ENCODE results near the gene CACNA2D3. TPM values are rescaled to one million over a fixed set of nuclear protein-coding genes. Genes with fewer than 3 reads are reported as not detected.
A peak's percentile ranks its signal among the peaks of the same experiment; 100 is the strongest.

The CACNA2D3 gene
- total and polyA plus RNA-seq, 12 donors = 0.51 to 43.5 (median 19.3) TPM

- TF ChIP-seq, protein P1, sequence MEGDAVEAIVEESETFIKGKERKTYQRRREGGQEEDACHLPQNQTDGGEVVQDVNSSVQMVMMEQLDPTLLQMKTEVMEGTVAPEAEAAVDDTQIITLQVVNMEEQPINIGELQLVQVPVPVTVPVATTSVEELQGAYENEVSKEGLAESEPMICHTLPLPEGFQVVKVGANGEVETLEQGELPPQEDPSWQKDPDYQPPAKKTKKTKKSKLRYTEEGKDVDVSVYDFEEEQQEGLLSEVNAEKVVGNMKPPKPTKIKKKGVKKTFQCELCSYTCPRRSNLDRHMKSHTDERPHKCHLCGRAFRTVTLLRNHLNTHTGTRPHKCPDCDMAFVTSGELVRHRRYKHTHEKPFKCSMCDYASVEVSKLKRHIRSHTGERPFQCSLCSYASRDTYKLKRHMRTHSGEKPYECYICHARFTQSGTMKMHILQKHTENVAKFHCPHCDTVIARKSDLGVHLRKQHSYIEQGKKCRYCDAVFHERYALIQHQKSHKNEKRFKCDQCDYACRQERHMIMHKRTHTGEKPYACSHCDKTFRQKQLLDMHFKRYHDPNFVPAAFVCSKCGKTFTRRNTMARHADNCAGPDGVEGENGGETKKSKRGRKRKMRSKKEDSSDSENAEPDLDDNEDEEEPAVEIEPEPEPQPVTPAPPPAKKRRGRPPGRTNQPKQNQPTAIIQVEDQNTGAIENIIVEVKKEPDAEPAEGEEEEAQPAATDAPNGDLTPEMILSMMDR (IDR thresholded peaks at IDR 0.05) = no peak
- Histone ChIP-seq H3K4me3 (no peak overlapping the region), H3K27me3 (no peaks in the 10 kb centered on the region), H3K27ac (no peak overlapping the region), H3K4me1 (no peaks in the 10 kb centered on the region), H3K36me3 (no peaks in the 10 kb centered on the region), H3K9me3 (no peaks in the 10 kb centered on the region)
- intact Hi-C loops (cut with DNase I) = no loop called here
- 52 to 63% methylated on average over 4 of the region's 4 CpGs for WGBS, 2 donors
- ATAC-seq (no peak), DNase-seq (no peak)
These were observed 411.5 kb downstream of the CACNA2D3 start for GRCh38 chr3:54533856-54534255.

DNA sequence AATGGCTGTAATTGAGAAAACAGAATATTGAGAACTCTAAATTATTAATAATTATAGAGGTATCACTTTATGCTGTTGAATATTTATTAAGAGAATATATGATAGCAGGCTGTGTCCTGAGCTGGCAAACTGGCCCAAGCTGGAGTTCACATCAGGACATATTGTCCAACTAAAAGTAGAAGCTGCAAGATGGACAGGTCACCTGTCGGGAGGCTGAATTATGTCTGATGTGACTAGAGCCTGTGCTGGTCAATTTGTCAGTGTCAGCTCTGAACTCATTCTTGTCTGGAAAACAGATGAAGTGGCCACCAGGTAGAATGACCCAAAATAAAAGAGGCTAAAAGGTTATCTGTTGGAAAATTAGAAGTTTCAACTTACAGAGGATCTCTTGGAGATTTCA, 413.3 kb downstream of the CACNA2D3 start:
- ATAC-seq (no peak), DNase-seq (no peak)
- H3K27me3 ChIP-seq = no peaks in the 10 kb centered on the region
- no peaks in the 10 kb centered on the region for H3K9me3 ChIP-seq
- no peak overlapping the region for H3K4me3 ChIP-seq
- H3K27ac ChIP-seq = no peak overlapping the region
- TF ChIP-seq, protein P1 (IDR thresholded peaks at IDR 0.05) = no peak
- no peaks in the 10 kb centered on the region for H3K36me3 ChIP-seq
- H3K4me1 ChIP-seq = no peaks in the 10 kb centered on the region
- intact Hi-C loops (cut with DNase I) = no loop called here
- 62 to 90% methylated on average over 1 of the region's 1 CpG for WGBS, 2 donors

DNA sequence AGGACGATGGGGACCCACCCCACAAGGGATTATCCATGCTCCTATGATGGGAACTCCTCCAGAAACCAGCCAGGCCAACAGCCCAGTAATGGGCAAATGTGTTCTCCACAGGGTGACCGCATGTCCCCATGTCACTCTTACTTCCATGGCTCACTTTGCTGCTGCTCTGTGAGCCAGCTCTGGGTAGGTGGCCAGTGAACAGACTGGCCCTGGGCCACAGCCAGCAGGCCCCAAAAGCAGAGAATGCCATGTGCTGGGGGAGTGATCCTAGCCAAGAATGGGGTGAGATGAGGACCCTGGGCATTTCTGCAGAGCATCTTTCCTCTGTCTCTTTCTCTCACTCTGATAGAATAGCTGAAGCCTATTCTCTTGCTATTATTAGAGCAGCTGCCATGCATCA, 414.1 kb downstream of the CACNA2D3 start:
- Histone ChIP-seq H3K27me3 (no peaks in the 10 kb centered on the region), H3K36me3 (no peaks in the 10 kb centered on the region), H3K9me3 (no peaks in the 10 kb centered on the region), H3K4me1 (no peaks in the 10 kb centered on the region), H3K27ac (no peak overlapping the region), H3K4me3 (no peak overlapping the region)
- 51 to 60% methylated on average over 2 of the region's 2 CpGs for WGBS, 2 donors
- ATAC-seq (peak in 1 of 8 donors; percentile 22), DNase-seq (no peak)
- TF ChIP-seq, protein P1 (IDR thresholded peaks at IDR 0.05) = no peak
- intact Hi-C loops (cut with DNase I) = no loop called here

GRCh38 chr3:54537506-54537905, 415.2 kb downstream of the CACNA2D3 start:
- DNase-seq (no peak), ATAC-seq (no peak)
- H3K4me1 ChIP-seq = no peaks in the 10 kb centered on the region
- H3K9me3 ChIP-seq = no peaks in the 10 kb centered on the region
- H3K4me3 ChIP-seq = no peak overlapping the region
- TF ChIP-seq, protein P1 (IDR thresholded peaks at IDR 0.05) = no peak
- 84 to 92% methylated on average over 6 of the region's 6 CpGs for WGBS, 2 donors
- no peaks in the 10 kb centered on the region for H3K36me3 ChIP-seq
- no peaks in the 10 kb centered on the region for H3K27me3 ChIP-seq
- H3K27ac ChIP-seq = no peak overlapping the region
- intact Hi-C loops (cut with DNase I) = no loop called here
